GM23338 (cell line): ENCODE results near the gene GRIK4.

ENCODE experiments used
- EZH2 ChIP-seq: fragments of 200-600 bp; sonication (generic); IDR thresholded peaks from one replicate; pipeline ENCODE4 v1.8.0; 2017; ENCODE audit warnings: antibody characterized with exemption, mild to moderate bottlenecking, low read depth; ENCODE audit not compliant: unreplicated experiment
- EZH2phosphoT487 ChIP-seq: fragments of 200-600 bp; sonication (generic); IDR thresholded peaks from one replicate; pipeline ENCODE4 v1.8.1; 2018; ENCODE audit warnings: antibody characterized with exemption; ENCODE audit not compliant: unreplicated experiment
- JUNB ChIP-seq: IDR thresholded peaks from one replicate; pipeline ENCODE4 v1.6.1; 2016; ENCODE audit warnings: antibody characterized with exemption; ENCODE audit not compliant: unreplicated experiment
- POLR2AphosphoS5 ChIP-seq: IDR thresholded peaks from 2 replicates; pipeline ENCODE4 v1.6.1; 2016; ENCODE audit warnings: antibody characterized with exemption, low read depth
- ZNF114 ChIP-seq: fragments of 250-450 bp; sonication (Bioruptor Pico); IDR thresholded peaks from 2 replicates; pipeline ENCODE4 v1.5.0; 2020; ENCODE audit warnings: mild to moderate bottlenecking, moderate library complexity
- ZNF462 ChIP-seq: fragments of 250-450 bp; sonication (Bioruptor Pico); IDR thresholded peaks from 2 replicates; pipeline ENCODE4 v1.5.0; 2020; ENCODE audit warnings: mild to moderate bottlenecking, moderate library complexity
- TF ChIP-seq, protein P1 (sequence below), 2 experiments: fragments of 200-600 bp in 1 of 2; sonication (generic) in 1 of 2; conservative IDR thresholded peaks; 2 replicates each; pipeline versions ENCODE4 v1.5.1 to v1.6.1; 2016 to 2017; ENCODE audit warnings: antibody characterized with exemption in 2 of 2, low read depth in 2 of 2, mild to moderate bottlenecking in 2 of 2, moderate library complexity in 1 of 2

- TF ChIP-seq, protein P1, sequence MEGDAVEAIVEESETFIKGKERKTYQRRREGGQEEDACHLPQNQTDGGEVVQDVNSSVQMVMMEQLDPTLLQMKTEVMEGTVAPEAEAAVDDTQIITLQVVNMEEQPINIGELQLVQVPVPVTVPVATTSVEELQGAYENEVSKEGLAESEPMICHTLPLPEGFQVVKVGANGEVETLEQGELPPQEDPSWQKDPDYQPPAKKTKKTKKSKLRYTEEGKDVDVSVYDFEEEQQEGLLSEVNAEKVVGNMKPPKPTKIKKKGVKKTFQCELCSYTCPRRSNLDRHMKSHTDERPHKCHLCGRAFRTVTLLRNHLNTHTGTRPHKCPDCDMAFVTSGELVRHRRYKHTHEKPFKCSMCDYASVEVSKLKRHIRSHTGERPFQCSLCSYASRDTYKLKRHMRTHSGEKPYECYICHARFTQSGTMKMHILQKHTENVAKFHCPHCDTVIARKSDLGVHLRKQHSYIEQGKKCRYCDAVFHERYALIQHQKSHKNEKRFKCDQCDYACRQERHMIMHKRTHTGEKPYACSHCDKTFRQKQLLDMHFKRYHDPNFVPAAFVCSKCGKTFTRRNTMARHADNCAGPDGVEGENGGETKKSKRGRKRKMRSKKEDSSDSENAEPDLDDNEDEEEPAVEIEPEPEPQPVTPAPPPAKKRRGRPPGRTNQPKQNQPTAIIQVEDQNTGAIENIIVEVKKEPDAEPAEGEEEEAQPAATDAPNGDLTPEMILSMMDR (conservative IDR thresholded peaks at IDR 0.05; ENCODE audit: low read depth in 2 of 2), result no peak
- TF ChIP-seq EZH2 (no peak), POLR2AphosphoS5 (no peak), EZH2phosphoT487 (no peak), ZNF114 (CRISPR knock-in tag) (no peak), JUNB (no peak), ZNF462 (CRISPR knock-in tag) (no peak)
Measured at GRCh38 chr11:120828847-120829246, 317.3 kb downstream of the GRIK4 start.
